Measurements from ENCODE around the gene GHR. TPM values are rescaled to one million over a fixed set of nuclear protein-coding genes. Genes with fewer than 3 reads are reported as not detected.

The GHR gene
- total RNA-seq, 6 donors from 2014 or later, result 3.0 to 7.4 (median 4.2) TPM

DNA sequence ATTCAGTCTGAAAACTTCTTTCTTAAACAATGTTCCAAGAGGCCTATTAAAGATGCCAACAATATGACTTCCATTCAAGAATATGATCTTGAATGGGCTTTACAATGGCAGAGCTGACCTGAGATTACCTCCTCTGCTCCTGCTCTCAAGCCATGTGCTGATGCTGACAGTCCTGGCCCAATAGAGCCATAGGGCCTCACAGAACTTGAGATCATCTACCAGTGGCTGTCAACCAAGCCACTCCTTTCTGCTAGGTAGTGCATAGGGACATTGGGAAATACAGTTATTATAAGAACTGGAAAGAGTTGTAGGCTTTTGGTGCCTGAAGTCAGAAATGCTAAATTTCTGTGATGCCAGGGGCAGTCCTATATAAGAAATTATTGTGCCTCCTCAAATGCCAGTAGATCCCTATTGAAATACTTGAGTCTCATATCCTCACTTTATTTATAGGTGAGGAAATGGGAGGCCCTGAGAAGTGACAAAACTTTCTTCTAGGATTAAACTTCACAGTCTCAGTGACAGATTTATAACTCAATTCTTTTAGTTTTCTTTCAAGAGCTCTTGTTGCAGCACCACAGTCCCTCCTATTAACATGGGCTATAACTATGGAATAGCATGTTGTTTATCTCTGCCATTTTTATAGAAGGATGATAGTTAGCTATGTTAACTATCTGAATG lies 10.9 kb downstream of the GHR start:
- H3K4me3 ChIP-seq, result no peak overlapping the region
- TF ChIP-seq POLR2A (IDR thresholded peaks at IDR 0.05), result no peak
- TF ChIP-seq CTCF (IDR thresholded peaks at IDR 0.05), result no peak
- no peak for TF ChIP-seq EP300 (IDR thresholded peaks at IDR 0.05)
- TF ChIP-seq POLR2AphosphoS5 (IDR thresholded peaks at IDR 0.05), result no peak
- no peaks in the 10 kb centered on the region for H3K36me3 ChIP-seq
- peaks cover 0 to 3% (median 0%) of the 10 kb centered on the region in 4 donors for H3K4me1 ChIP-seq
- H3K9me3 ChIP-seq, result no peaks in the 10 kb centered on the region
- no peaks in the 10 kb centered on the region for H3K27me3 ChIP-seq
- DNase-seq (no peak), ATAC-seq (ENCODE audit: low FRiP score in 2 of 2) (no peak)
- no peak overlapping the region for H3K27ac ChIP-seq

DNA sequence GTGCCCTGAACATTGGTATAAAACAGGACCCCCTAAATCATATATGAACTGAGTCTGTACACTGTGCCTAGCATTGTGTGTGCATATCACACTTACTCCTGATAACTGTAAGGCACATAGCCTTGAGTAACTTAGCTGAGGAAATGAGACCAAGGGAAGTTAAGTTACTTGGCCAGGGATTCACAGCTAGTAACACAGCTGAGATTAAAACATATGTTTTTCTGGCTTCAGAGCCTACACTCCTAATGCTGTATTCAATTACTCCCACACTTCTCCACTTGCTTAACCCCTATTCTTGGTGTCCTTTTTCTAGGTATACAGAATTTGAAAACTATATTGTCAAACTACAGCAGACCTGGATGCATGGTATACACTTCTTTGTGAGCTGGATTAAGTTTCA lies 12.8 kb downstream of the GHR start:
- no peak for ATAC-seq (ENCODE audit: low FRiP score in 2 of 2)
- Histone ChIP-seq H3K27me3 (no peaks in the 10 kb centered on the region), H3K27ac (no peak overlapping the region), H3K36me3 (no peaks in the 10 kb centered on the region), H3K4me3 (no peak overlapping the region), H3K9me3 (no peaks in the 10 kb centered on the region), H3K4me1 (peaks cover 0 to 3% (median 0%) of the 10 kb centered on the region in 4 donors)
- no peak for TF ChIP-seq POLR2AphosphoS5 (IDR thresholded peaks at IDR 0.05)
- no peak for TF ChIP-seq CTCF (IDR thresholded peaks at IDR 0.05)
- no peak for TF ChIP-seq EP300 (IDR thresholded peaks at IDR 0.05)
- no peak for TF ChIP-seq POLR2A (IDR thresholded peaks at IDR 0.05)
- no peak for DNase-seq

DNA sequence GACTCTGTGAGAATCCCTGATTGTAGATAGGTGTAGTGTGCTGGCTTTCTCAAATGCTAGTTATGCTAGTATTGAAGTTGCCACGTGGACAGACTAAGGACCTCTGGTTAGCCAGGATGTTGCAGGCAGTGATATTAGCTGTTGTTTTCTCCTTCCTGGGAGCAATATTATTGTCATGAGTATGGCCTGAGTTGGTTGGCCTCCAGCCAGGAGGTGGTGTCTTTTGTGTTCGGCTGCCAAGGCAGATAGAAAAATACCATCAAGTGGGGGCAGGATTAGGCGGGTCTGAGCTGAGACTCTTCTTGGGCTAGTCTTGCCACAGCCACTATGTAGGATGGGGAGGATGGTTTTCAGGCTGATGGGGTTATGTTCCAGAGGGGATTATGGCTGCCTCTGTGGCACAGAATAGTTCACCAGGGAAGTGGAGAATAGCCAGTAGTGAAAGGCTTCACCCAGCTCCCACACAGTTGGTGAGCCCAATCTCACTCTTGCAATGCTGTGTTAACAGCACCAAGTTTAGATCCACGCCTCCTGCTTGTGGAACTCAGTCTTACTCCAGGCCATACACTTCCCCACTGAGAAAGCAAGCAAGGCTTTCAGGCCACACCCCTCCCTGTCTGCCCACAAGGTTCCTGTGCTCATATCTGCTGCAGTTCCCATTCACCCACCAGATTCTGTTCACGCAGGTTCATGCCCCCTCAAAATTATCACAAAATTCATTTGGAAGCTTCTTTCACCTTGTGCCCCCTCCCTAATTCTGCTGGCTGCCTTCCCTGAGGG lies 31.2 kb downstream of the GHR start:
- no peak overlapping the region for H3K27ac ChIP-seq
- DNase-seq (no peak), ATAC-seq (ENCODE audit: low FRiP score in 2 of 2) (no peak)
- 75 to 90% methylated on average over 5 of the region's 5 CpGs for WGBS, 2 donors
- H3K4me3 ChIP-seq, result no peak overlapping the region
- H3K9me3 ChIP-seq, result peaks cover 0 to under 1% (median 0%) of the 10 kb centered on the region in 4 donors
- no peaks in the 10 kb centered on the region for H3K36me3 ChIP-seq
- peaks cover 0 to 5% (median 2%) of the 10 kb centered on the region in 4 donors for H3K4me1 ChIP-seq
- TF ChIP-seq EP300 (IDR thresholded peaks at IDR 0.05), result no peak
- no peaks in the 10 kb centered on the region for H3K27me3 ChIP-seq

DNA sequence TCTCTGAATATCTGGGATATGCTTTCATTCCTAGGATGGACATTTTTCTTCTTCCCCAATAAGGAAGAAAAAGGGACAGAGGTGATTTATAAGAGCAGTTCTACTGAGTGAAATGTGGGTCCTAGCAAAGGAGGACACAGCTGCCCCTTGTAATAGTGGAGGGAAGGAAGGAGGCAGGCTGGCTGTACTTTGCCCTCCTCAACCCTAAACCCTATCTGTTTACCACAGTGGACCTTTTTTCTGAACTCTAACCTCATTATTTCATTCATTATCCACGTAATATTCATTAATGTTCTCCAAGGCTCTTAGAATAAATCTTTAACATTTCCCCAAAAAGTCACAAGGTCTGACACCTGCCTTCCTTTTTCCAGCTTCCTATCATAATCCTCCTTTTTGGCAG lies 37.8 kb downstream of the GHR start:
- no peak for TF ChIP-seq CTCF (IDR thresholded peaks at IDR 0.05)
- TF ChIP-seq EP300 (IDR thresholded peaks at IDR 0.05), result no peak
- Histone ChIP-seq H3K4me3 (no peak overlapping the region), H3K9me3 (no peaks in the 10 kb centered on the region), H3K27me3 (no peaks in the 10 kb centered on the region), H3K4me1 (peaks cover 0 to 12% (median 4%) of the 10 kb centered on the region in 4 donors), H3K27ac (peak overlapping the region in 2 of 4 donors; percentile 26 to 54), H3K36me3 (no peaks in the 10 kb centered on the region)
- 70 to 80% methylated on average over 1 of the region's 1 CpG for WGBS, 2 donors
- ATAC-seq (ENCODE audit: low FRiP score in 2 of 2), result no peak
- no peak for DNase-seq

DNA sequence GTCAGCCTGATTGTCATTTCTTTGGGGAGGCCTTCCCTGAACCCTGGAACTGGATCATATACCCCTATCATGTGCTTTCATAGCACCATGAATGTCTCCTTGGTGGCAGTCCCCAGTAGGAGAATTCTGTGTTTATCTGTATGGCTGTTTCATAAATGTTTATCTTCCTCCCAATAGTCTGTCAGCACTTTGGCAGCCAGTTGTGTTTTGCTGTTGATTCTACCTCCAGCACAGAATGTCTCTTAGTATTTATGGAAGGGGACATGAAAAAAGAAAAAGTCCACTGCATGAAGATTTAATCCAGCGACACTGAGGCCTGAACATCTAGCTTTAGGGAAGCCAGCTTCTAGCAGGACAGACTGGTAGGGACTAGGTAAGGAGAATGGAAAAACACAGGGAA lies 38.3 kb downstream of the GHR start:
- TF ChIP-seq EP300 (IDR thresholded peaks at IDR 0.05), result no peak
- no peak for TF ChIP-seq POLR2A (IDR thresholded peaks at IDR 0.05)
- no peak for TF ChIP-seq POLR2AphosphoS5 (IDR thresholded peaks at IDR 0.05)
- no peak for TF ChIP-seq CTCF (IDR thresholded peaks at IDR 0.05)

More for the DNA sequence above, 38.3 kb downstream of the GHR start:
- Histone ChIP-seq H3K27ac (peak overlapping the region in 2 of 4 donors; percentile 26 to 54), H3K36me3 (no peaks in the 10 kb centered on the region), H3K9me3 (no peaks in the 10 kb centered on the region), H3K27me3 (no peaks in the 10 kb centered on the region), H3K4me3 (no peak overlapping the region), H3K4me1 (peaks cover 0 to 12% (median 4%) of the 10 kb centered on the region in 4 donors)
- DNase-seq (no peak), ATAC-seq (ENCODE audit: low FRiP score in 2 of 2) (no peak)
- WGBS, 2 donors, result 60 to 72% methylated on average over 1 of the region's 1 CpG
